ENCODE data around the gene GTF2A1.
"Not testable (repeated sequence)": the region's sequence is repeated elsewhere in the genome, so short reads cannot be mapped to it uniquely, and the experiment has no call there.

The GTF2A1 gene

DNA sequence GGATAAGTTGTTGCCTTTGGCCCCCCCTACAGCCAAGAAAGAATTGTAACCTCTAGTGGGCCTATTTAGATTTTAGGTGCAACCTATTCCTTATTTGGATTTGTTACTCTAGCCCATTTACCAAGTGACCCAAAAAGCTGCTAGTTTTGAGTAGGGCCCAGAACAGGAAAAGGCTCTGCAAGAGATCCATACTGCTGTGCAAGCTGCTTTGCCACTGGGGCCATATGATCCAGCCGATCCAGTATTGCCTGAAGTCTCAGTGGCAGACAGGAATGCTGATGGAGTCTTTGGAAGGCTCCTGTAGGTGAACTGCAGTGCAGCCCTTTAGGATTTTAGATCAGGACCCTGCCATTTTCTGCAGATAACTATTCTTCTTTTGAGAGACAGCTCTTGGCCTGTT, 12.9 kb upstream of the GTF2A1 start:
- POLR2A ChIA-PET = interaction anchor here (1.0 kb wide), 1 partner anchor 12 kb away, joined by 6 read pairs; the partner anchor contains the start of gene GTF2A1
- CTCF ChIA-PET = no interaction called here
- DNase-seq (ENCODE audit: extremely low spot score) = no peak
- TF ChIP-seq LEF1 (IDR thresholded peaks at IDR 0.05; ENCODE audit: borderline replicate concordance) = no peak
- TF ChIP-seq, protein P1, sequence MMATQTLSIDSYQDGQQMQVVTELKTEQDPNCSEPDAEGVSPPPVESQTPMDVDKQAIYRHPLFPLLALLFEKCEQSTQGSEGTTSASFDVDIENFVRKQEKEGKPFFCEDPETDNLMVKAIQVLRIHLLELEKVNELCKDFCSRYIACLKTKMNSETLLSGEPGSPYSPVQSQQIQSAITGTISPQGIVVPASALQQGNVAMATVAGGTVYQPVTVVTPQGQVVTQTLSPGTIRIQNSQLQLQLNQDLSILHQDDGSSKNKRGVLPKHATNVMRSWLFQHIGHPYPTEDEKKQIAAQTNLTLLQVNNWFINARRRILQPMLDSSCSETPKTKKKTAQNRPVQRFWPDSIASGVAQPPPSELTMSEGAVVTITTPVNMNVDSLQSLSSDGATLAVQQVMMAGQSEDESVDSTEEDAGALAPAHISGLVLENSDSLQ (IDR thresholded peaks at IDR 0.05) = no peak
- no peak for TF ChIP-seq SP1 (IDR thresholded peaks at IDR 0.05)
- TF ChIP-seq FOXK2 (IDR thresholded peaks at IDR 0.05) = no peak
- no peak for TF ChIP-seq HDGF (IDR thresholded peaks at IDR 0.05; ENCODE audit: borderline replicate concordance)
- no peak for TF ChIP-seq ARNT (IDR thresholded peaks at IDR 0.05)
- TF ChIP-seq L3MBTL2 (conservative IDR thresholded peaks at IDR 0.05) = no peak
- no peak for TF ChIP-seq NFRKB (IDR thresholded peaks at IDR 0.05)
- no peak for TF ChIP-seq FOXA1 (IDR thresholded peaks at IDR 0.05)
- no peak for TF ChIP-seq ZNF384 (IDR thresholded peaks at IDR 0.05)

GRCh38 chr14:81231540-81231939, 10.8 kb upstream of the GTF2A1 start:
- ChIA-PET POLR2A (interaction anchor here (1.4 kb wide), 2 partner anchors 10 kb away, joined by 3 to 5 read pairs; partner anchors contain the start of gene GTF2A1), CTCF (no interaction called here)
- TF ChIP-seq L3MBTL2 (conservative IDR thresholded peaks at IDR 0.05) = no peak
- no peak for TF ChIP-seq BHLHE40 (IDR thresholded peaks at IDR 0.05; ENCODE audit: borderline replicate concordance)
- TF ChIP-seq ELF4 (IDR thresholded peaks at IDR 0.05) = no peak
- no peak for TF ChIP-seq FOXK2 (IDR thresholded peaks at IDR 0.05)
- no peak for TF ChIP-seq SP1 (IDR thresholded peaks at IDR 0.05)
- no peak for TF ChIP-seq FOXM1 (IDR thresholded peaks at IDR 0.05; ENCODE audit: borderline replicate concordance)
- no peak for TF ChIP-seq FOXA1 (IDR thresholded peaks at IDR 0.05)
- no peak for TF ChIP-seq NFRKB (IDR thresholded peaks at IDR 0.05)
- no peak for TF ChIP-seq SUZ12 (IDR thresholded peaks at IDR 0.05)
- TF ChIP-seq HDGF (IDR thresholded peaks at IDR 0.05; ENCODE audit: borderline replicate concordance) = no peak
- no peak for DNase-seq (ENCODE audit: extremely low spot score)

GRCh38 chr14:81224222-81224621, 3.5 kb upstream of the GTF2A1 start:
- ChIA-PET CTCF (no interaction called here), POLR2A (no interaction called here)
- TF ChIP-seq LEF1 (IDR thresholded peaks at IDR 0.05; ENCODE audit: borderline replicate concordance) (no peak), FOXK2 (IDR thresholded peaks at IDR 0.05) (no peak), NFRKB (IDR thresholded peaks at IDR 0.05) (no peak), ELF4 (IDR thresholded peaks at IDR 0.05) (no peak), SUZ12 (IDR thresholded peaks at IDR 0.05) (no peak), FOXM1 (IDR thresholded peaks at IDR 0.05; ENCODE audit: borderline replicate concordance) (no peak), CTBP1 (IDR thresholded peaks at IDR 0.05; ENCODE audit: borderline replicate concordance) (no peak), FOXA1 (IDR thresholded peaks at IDR 0.05) (no peak), BHLHE40 (IDR thresholded peaks at IDR 0.05; ENCODE audit: borderline replicate concordance) (no peak), L3MBTL2 (conservative IDR thresholded peaks at IDR 0.05) (no peak), ZNF384 (IDR thresholded peaks at IDR 0.05) (no peak)
- TF ChIP-seq, protein P1 (IDR thresholded peaks at IDR 0.05) = no peak
- DNase-seq (ENCODE audit: extremely low spot score) = no peak

GRCh38 chr14:81223788-81224187, 3.0 kb upstream of the GTF2A1 start:
- CTCF ChIA-PET; DNase-seq (ENCODE audit: extremely low spot score); POLR2A ChIA-PET: not testable (repeated sequence)

DNA sequence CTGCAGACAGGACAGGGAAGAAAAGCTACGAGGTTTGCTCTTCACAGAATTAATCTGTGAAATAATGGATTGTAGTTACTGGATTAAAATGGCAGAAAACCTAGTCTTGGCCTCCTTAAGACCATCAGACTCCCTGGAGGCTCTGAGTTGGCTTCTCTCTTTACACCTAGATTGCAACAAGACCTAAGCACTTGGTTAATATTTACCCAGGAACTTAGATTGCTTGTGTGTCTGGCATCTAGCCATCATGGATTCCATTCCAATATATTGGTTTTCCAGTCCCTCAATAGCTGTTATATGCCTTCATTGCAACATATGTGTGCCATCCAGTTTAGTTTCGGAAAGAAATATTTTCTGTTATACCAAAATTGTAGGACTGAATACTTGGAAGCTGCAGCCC, 1.9 kb upstream of the GTF2A1 start:
- ChIA-PET CTCF (interaction anchor here (0.6 to 0.9 kb wide), 2 partner anchors 48 to 161 kb away, joined by 3 to 4 read pairs; no protein-coding TSS in a partner anchor), POLR2A (interaction anchor here (2.2 kb wide), 1 partner anchor 227 kb away, joined by 6 read pairs; no protein-coding TSS in a partner anchor)
- no peak for TF ChIP-seq HDGF (IDR thresholded peaks at IDR 0.05; ENCODE audit: borderline replicate concordance)
- TF ChIP-seq ELF4 (IDR thresholded peaks at IDR 0.05) = no peak
- TF ChIP-seq FOXM1 (IDR thresholded peaks at IDR 0.05; ENCODE audit: borderline replicate concordance) = no peak
- TF ChIP-seq SP1 (IDR thresholded peaks at IDR 0.05) = no peak
- no peak for TF ChIP-seq SUZ12 (IDR thresholded peaks at IDR 0.05)
- TF ChIP-seq FOXK2 (IDR thresholded peaks at IDR 0.05) = no peak
- no peak for TF ChIP-seq LEF1 (IDR thresholded peaks at IDR 0.05; ENCODE audit: borderline replicate concordance)
- no peak for TF ChIP-seq ARNT (IDR thresholded peaks at IDR 0.05)
- TF ChIP-seq ZNF384 (IDR thresholded peaks at IDR 0.05) = no peak
- TF ChIP-seq CTBP1 (IDR thresholded peaks at IDR 0.05; ENCODE audit: borderline replicate concordance) = no peak
- TF ChIP-seq, protein P1 (IDR thresholded peaks at IDR 0.05) = no peak
- TF ChIP-seq L3MBTL2 (conservative IDR thresholded peaks at IDR 0.05) = no peak
- no peak for TF ChIP-seq FOXA1 (IDR thresholded peaks at IDR 0.05)
- TF ChIP-seq BHLHE40 (IDR thresholded peaks at IDR 0.05; ENCODE audit: borderline replicate concordance) = no peak
- no peak for TF ChIP-seq NFRKB (IDR thresholded peaks at IDR 0.05)
- no peak for TF ChIP-seq TARDBP (IDR thresholded peaks at IDR 0.05)
- DNase-seq (ENCODE audit: extremely low spot score) = no peak

DNA sequence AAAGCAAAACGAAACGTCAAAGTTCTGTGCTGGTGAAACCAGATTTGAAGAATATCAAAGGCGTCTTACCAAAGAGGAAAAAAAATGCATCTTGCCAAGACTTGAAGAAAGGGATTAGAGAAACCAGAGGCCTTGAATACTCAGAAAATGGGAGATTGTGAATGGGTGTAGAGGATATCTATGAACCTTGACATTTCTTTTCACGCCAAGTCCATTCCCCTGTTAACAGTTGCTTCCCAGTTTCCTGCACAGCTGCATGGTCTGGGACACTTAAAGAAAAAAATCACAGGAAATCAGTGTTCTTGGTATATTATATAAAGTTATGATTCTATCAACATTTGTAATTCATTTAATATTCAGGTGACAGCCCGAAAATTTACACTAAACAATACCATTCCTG, 1.4 kb upstream of the GTF2A1 start:
- CTCF ChIA-PET = interaction anchor here (0.9 kb wide), 1 partner anchor 48 kb away, joined by 3 read pairs; no protein-coding TSS in a partner anchor
- POLR2A ChIA-PET = interaction anchor here (1.6 to 2.2 kb wide), 4 partner anchors 25 to 239 kb away, joined by 5 to 6 read pairs (median 6); no protein-coding TSS in a partner anchor
- DNase-seq (ENCODE audit: extremely low spot score) = no peak
- no peak for TF ChIP-seq FOXM1 (IDR thresholded peaks at IDR 0.05; ENCODE audit: borderline replicate concordance)
- TF ChIP-seq ELF4 (IDR thresholded peaks at IDR 0.05) = no peak
- TF ChIP-seq L3MBTL2 (conservative IDR thresholded peaks at IDR 0.05) = no peak
- no peak for TF ChIP-seq NFRKB (IDR thresholded peaks at IDR 0.05)
- no peak for TF ChIP-seq CTBP1 (IDR thresholded peaks at IDR 0.05; ENCODE audit: borderline replicate concordance)
- TF ChIP-seq FOXK2 (IDR thresholded peaks at IDR 0.05) = no peak
- TF ChIP-seq FOXA1 (IDR thresholded peaks at IDR 0.05) = no peak

All from HEK293T (cell line).